Transverse colon (tissue), 4 donors: ENCODE measurements around the gene SPACDR.

Source experiments
- CTCF ChIP-seq, 5 experiments: fragments of 200-600 bp in 3 of 5; fragments of 450-650 bp in 2 of 5; sonication (generic) in 3 of 5; IDR thresholded peaks; 1 replicate in 2 of 5; 2 replicates in 3 of 5; pipeline ENCODE4 v1.5.1; 2016 to 2017; ENCODE audit warnings: antibody characterized with exemption in 5 of 5, inconsistent platforms in 3 of 5, mild to moderate bottlenecking in 2 of 5, moderate library complexity in 1 of 5
- EP300 ChIP-seq: sonication (generic); formaldehyde crosslinking; IDR thresholded peaks from one replicate; pipeline ENCODE4 v1.6.1; 2017; ENCODE audit warnings: antibody characterized with exemption, low read depth
- POLR2A ChIP-seq: fragments of 450-650 bp; IDR thresholded peaks from one replicate; pipeline ENCODE4 v1.6.1; 2016; ENCODE audit warnings: antibody characterized with exemption, mild to moderate bottlenecking, moderate library complexity
- POLR2AphosphoS5 ChIP-seq, 3 donors: sonication (generic); formaldehyde crosslinking; IDR thresholded peaks; one replicate each; pipeline ENCODE4 v1.6.1; 2016; ENCODE audit warnings: antibody characterized with exemption in 3 of 3

DNA sequence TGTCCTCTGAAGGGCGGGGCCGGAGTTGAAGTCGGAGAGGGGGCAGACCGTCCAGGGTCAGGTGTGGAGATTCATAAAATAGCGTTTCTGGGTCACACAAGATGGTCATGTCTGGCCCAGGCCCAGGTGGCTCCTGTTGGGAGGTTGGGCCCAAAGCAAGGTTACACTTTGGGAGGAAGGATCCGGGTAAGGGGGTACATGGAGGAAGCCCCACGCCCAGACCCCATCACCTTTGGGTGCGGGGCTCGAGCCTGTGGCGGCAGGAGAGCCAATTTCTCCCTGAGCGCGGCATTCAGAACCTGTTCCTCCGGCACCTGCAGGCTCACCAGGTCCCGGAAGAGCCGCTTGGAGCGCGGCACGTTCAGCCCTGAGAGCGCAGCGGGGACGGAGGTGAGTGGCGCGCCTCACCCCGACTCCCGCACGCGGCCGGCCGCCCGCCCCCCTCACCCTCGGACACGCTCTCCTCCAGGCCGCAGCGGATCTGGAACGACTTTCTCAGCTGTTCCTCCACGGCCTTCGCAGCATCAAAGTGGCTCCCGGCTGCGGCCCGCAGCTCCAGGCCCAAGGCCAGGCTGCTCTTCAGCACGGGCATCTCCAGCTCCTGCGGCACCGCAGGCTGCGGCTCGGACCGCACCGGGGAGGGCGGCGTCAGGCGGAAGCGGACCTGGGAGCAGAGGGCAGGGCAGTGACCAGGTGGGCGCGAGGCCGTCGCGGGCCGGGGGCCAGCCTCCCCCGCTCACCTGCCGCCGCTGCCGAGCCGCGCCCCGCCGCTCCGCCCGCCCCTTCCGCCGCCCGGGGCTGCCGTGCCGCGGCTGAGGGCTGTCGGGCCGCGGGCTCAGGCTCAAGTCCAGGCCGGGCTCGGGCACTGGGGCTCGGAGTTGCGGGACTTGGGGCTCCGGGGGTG is 28.4 kb downstream of the SPACDR start:
- TF ChIP-seq POLR2A (no peak), CTCF (IDR thresholded peaks at IDR 0.05) (peak in 1 of 5 experiments; percentile 15), EP300 (no peak), POLR2AphosphoS5 (IDR thresholded peaks at IDR 0.05) (peak in 2 of 3 donors; percentile 55 to 68)
